Upper lobe of right lung (tissue), 1 donor: ENCODE data around the gene SOX12. TPM values are rescaled to one million over a fixed set of nuclear protein-coding genes. Genes with fewer than 3 reads are reported as not detected.
A peak's percentile ranks its signal among the peaks of the same experiment; 100 is the strongest.

Source experiments
- ATAC-seq: fragments of 200-7000 bp; cut with Tn5 transposase; one replicate; pipeline ENCODE4 v1.9.1; 2020; ENCODE audit warnings: mild to moderate bottlenecking, moderate library complexity
- DNase-seq: peaks from one replicate; pipeline ENCODE4 v3.0.0-alpha.2; 2020
- H3K27ac ChIP-seq: fragments of 200-600 bp; one replicate; pipeline ENCODE4 v1.8.0; 2022
- H3K27me3 ChIP-seq: fragments of 200-600 bp; one replicate; pipeline ENCODE4 v1.8.0; 2022; ENCODE audit warnings: mild to moderate bottlenecking
- H3K36me3 ChIP-seq: fragments of 200-600 bp; one replicate; pipeline ENCODE4 v1.8.0; 2022
- H3K4me1 ChIP-seq: fragments of 200-600 bp; one replicate; pipeline ENCODE4 v1.8.0; 2022
- H3K4me3 ChIP-seq: fragments of 200-600 bp; one replicate; pipeline ENCODE4 v1.8.0; 2022; ENCODE audit warnings: mild to moderate bottlenecking
- H3K9me3 ChIP-seq: fragments of 200-600 bp; one replicate; pipeline ENCODE4 v1.8.0; 2022
- intact Hi-C: fragments of 100-400 bp; cut with DNase I; formaldehyde crosslinking; loops from one replicate; pipeline ENCODE4 v1.11.0; 2022
- total RNA-seq: library from RNA; stranded (reverse); fragmentation: NEBNext Ultra II Directional; extraction: Animal tissue kit (Norgen Biotek cat#: 25700); gene quantifications from one replicate; pipeline ENCODE4 v1.2.1, GENCODE V29; 2021
- TF ChIP-seq, protein P1 (sequence below): fragments of 200-600 bp; IDR thresholded peaks from one replicate; pipeline ENCODE4 v1.8.0; 2022; ENCODE audit warnings: antibody characterized with exemption
- donor health status: DM: no; HTN: yes; CAD: no; lungs with severe emphysema.

SOX12 gene
- total RNA-seq, 1 donor from 2014 or later = 8.4 TPM

DNA sequence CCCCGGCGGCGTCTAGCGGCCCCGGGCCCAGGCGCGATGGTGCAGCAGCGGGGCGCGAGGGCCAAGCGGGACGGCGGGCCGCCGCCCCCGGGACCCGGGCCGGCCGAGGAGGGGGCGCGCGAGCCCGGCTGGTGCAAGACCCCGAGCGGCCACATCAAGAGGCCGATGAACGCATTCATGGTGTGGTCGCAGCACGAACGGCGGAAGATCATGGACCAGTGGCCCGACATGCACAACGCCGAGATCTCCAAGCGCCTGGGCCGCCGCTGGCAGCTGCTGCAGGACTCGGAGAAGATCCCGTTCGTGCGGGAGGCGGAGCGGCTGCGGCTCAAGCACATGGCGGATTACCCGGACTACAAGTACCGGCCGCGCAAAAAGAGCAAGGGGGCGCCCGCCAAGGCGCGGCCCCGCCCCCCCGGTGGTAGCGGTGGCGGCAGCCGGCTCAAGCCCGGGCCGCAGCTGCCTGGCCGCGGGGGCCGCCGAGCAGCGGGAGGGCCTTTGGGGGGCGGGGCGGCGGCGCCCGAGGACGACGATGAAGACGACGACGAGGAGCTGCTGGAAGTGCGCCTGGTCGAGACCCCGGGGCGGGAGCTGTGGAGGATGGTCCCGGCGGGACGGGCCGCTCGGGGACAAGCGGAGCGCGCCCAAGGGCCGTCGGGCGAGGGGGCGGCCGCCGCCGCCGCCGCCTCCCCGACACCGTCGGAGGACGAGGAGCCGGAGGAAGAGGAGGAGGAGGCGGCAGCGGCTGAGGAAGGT lies 715 bp downstream of the SOX12 start:
- peak overlapping the region; percentile 90 for H3K27ac ChIP-seq
- peak overlapping the region; percentile 77 for H3K4me3 ChIP-seq
- H3K9me3 ChIP-seq = no peaks in the 10 kb centered on the region
- peaks cover 29% of the 10 kb centered on the region for H3K4me1 ChIP-seq
- no peaks in the 10 kb centered on the region for H3K36me3 ChIP-seq
- TF ChIP-seq, protein P1, sequence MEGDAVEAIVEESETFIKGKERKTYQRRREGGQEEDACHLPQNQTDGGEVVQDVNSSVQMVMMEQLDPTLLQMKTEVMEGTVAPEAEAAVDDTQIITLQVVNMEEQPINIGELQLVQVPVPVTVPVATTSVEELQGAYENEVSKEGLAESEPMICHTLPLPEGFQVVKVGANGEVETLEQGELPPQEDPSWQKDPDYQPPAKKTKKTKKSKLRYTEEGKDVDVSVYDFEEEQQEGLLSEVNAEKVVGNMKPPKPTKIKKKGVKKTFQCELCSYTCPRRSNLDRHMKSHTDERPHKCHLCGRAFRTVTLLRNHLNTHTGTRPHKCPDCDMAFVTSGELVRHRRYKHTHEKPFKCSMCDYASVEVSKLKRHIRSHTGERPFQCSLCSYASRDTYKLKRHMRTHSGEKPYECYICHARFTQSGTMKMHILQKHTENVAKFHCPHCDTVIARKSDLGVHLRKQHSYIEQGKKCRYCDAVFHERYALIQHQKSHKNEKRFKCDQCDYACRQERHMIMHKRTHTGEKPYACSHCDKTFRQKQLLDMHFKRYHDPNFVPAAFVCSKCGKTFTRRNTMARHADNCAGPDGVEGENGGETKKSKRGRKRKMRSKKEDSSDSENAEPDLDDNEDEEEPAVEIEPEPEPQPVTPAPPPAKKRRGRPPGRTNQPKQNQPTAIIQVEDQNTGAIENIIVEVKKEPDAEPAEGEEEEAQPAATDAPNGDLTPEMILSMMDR = no peak
- DNase-seq (peak; percentile 86), ATAC-seq (no peak)
- H3K27me3 ChIP-seq = no peaks in the 10 kb centered on the region
- intact Hi-C loops = no loop called here

DNA sequence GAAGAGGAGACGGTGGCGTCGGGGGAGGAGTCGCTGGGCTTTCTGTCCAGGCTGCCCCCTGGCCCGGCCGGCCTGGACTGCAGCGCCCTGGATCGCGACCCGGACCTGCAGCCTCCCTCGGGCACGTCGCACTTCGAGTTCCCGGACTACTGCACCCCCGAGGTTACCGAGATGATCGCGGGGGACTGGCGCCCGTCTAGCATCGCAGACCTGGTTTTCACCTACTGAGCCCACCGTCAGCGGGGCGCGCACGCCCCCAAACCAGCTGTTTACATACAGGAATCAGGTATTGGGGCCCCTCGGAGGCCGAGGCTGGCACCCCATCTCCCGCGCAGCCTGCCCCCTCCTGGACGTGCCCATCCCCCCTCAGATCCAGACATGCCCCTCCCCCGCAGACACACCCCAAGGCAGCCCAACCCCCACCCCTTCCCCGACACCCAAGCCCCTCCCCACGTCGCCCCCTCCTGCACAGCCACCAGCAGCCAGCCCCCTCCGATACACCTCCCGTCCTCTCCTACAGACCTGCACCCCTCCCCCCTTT lies 1.4 kb downstream of the SOX12 start:
- peak; percentile 80 for DNase-seq
- TF ChIP-seq, protein P1 = peak; percentile 12
- Histone ChIP-seq H3K27me3 (no peaks in the 10 kb centered on the region), H3K27ac (peak overlapping the region; percentile 90), H3K36me3 (no peaks in the 10 kb centered on the region), H3K4me3 (peak overlapping the region; percentile 77), H3K9me3 (no peaks in the 10 kb centered on the region), H3K4me1 (peaks cover 29% of the 10 kb centered on the region)
- ATAC-seq = no peak
- intact Hi-C loops = no loop called here

DNA sequence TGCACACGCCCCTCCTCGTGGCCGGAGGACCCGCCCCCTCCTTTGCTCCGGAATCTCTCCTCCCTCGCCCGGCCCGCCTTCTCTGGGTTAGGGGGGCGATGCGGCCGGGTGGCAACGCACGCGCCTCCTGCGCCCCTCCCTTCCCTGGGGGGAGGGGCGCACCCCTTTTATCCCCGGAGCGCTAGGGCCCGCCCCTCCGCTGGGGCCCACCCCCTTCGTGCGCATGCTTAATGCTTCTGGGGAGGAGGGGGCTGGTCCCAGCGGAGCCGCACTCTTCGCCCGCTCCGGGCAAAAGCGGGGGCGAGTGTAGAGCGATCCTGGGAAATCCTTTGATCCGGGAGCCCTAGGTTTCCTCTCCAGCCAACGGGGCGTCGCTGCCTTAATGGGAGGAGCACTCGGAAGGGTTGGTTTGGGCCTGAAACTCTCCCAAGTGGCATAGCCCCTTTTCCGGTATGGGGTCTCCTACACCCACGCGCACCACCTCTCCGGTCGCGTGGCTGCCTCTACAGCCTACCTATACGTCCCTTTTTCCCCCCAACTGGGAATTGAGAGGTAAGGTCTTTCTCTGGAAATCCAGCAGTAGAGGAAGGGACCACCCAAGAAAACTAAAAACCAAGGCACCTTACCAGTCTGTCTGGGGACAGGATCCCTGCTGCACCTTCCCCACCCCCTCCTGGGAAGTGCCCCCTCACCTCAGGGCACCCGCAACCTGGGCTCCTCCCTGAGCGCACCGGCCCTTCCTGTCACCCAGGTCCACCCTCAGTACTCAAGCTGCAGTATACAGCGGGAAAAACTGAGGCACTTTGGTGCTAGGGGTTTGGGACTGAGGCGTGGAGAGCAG lies 2.1 kb downstream of the SOX12 start:
- Histone ChIP-seq H3K4me1 (peaks cover 29% of the 10 kb centered on the region), H3K36me3 (no peaks in the 10 kb centered on the region), H3K27ac (peak overlapping the region; percentile 69), H3K27me3 (no peaks in the 10 kb centered on the region), H3K4me3 (peak overlapping the region; percentile 77), H3K9me3 (no peaks in the 10 kb centered on the region)
- ATAC-seq = peak; percentile 51
- intact Hi-C loops = no loop called here
- TF ChIP-seq, protein P1 = no peak
- peak; percentile 91 for DNase-seq

DNA sequence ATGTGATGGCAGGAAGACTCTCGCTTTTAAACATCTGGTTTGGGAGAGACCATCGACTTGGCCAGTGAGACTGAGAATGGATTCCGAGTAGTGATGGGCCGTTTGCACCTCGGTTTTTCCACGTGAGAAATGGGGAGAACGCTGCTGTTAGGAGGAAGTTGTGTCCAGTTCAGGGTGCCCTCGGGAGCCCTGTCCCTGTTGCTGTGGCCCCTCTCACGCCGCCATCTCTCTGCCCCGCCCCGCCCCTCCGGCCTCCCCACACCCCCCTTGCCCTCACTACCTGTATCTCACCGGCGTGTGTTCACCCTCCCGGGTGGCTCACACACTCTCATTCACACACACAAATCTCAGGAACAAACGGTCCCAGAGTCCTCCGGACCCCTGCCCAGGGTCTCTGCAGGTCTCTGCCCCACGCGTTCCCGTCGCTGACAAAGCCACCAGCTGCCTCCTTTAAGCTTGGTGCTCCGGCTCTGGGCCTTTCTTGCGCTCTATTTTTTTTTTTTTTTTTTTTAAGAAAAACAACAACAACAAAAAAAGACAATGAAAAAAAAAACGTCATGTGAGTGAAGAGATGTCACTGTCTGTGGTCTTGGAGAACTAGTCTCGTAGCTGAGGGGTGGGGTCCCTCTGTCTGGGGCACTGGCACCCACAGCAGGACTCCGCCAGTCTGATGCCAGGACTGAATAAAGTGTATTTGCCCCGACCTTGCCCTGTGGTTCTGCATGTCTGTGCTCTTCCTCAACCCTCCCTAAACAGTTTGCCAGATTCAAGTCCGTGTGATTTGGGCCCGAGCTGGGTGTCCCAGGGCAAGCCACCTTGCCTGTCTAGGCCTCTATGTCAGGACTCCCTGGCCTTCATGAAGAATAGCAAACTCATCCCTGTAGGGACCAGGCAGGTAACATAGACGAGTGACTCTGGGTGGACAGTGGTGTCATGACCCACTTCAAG lies 2.9 kb downstream of the SOX12 start:
- TF ChIP-seq, protein P1 = no peak
- Histone ChIP-seq H3K4me1 (peaks cover 29% of the 10 kb centered on the region), H3K4me3 (peak overlapping the region; percentile 77), H3K9me3 (no peaks in the 10 kb centered on the region), H3K27me3 (no peaks in the 10 kb centered on the region), H3K27ac (peak overlapping the region; percentile 69), H3K36me3 (no peaks in the 10 kb centered on the region)
- ATAC-seq = no peak
- intact Hi-C loops = no loop called here
- no peak for DNase-seq
